Lower lobe of right lung (tissue), 2 donors: Measurements from ENCODE around the gene AXDND1. TPM values are rescaled to one million over a fixed set of nuclear protein-coding genes. Genes with fewer than 3 reads are reported as not detected.

Experiments
- ATAC-seq, 2 donors: fragments of 200-7000 bp; cut with Tn5 transposase; one replicate each; pipeline ENCODE4 v1.9.1; 2020 to 2022; ENCODE audit warnings: mild to moderate bottlenecking in 2 of 2, moderate library complexity in 2 of 2
- DNase-seq: peaks from one replicate; pipeline ENCODE4 v3.0.0-alpha.2; 2020
- H3K27ac ChIP-seq: fragments of 200-600 bp; one replicate; pipeline ENCODE4 v1.8.0; 2022
- H3K27me3 ChIP-seq: fragments of 200-600 bp; one replicate; pipeline ENCODE4 v1.8.0; 2022; ENCODE audit warnings: low read depth
- H3K36me3 ChIP-seq: fragments of 200-600 bp; one replicate; pipeline ENCODE4 v1.8.0; 2022; ENCODE audit warnings: mild to moderate bottlenecking
- H3K4me1 ChIP-seq: fragments of 200-600 bp; one replicate; pipeline ENCODE4 v1.8.0; 2022
- H3K4me3 ChIP-seq: fragments of 200-600 bp; one replicate; pipeline ENCODE4 v1.8.0; 2022; ENCODE audit warnings: mild to moderate bottlenecking
- H3K9me3 ChIP-seq: fragments of 200-600 bp; one replicate; pipeline ENCODE4 v1.8.0; 2022
- CTCF ChIP-seq: fragments of 200-600 bp; IDR thresholded peaks from one replicate; pipeline ENCODE4 v1.8.0; 2022; ENCODE audit warnings: antibody characterized with exemption, mild to moderate bottlenecking
- intact Hi-C: fragments of 100-400 bp; cut with DNase I; formaldehyde crosslinking; loops from one replicate; pipeline ENCODE4 v1.11.0; 2022
- total RNA-seq: library from RNA; stranded (reverse); fragmentation: NEBNext Ultra II Directional; extraction: Animal tissue kit (Norgen Biotek cat#: 25700); gene quantifications from one replicate; pipeline ENCODE4 v1.2.1, GENCODE V29; 2021
- donor health status: DM: no; HTN: yes; CAD: no; lungs with severe emphysema.

Gene AXDND1
- total RNA-seq, 1 donor from 2014 or later = 0.59 TPM

GRCh38 chr1:179474713-179475112 lies 108.9 kb downstream of the AXDND1 start:
- intact Hi-C loops = no loop called here
- no peak for TF ChIP-seq CTCF
- Histone ChIP-seq H3K36me3 (no peaks in the 10 kb centered on the region), H3K9me3 (peaks cover 40% of the 10 kb centered on the region), H3K27me3 (no peaks in the 10 kb centered on the region), H3K4me3 (no peak overlapping the region), H3K4me1 (no peaks in the 10 kb centered on the region), H3K27ac (no peak overlapping the region)
- no peak for ATAC-seq
- no peak for DNase-seq

- Histone ChIP-seq H3K4me3 (no peak overlapping the region), H3K9me3 (peaks cover 40% of the 10 kb centered on the region), H3K36me3 (no peaks in the 10 kb centered on the region), H3K4me1 (no peaks in the 10 kb centered on the region), H3K27ac (no peak overlapping the region), H3K27me3 (no peaks in the 10 kb centered on the region)
- DNase-seq = no peak
- no peak for TF ChIP-seq CTCF
- no peak for ATAC-seq
- intact Hi-C loops = no loop called here
These were observed 110.7 kb downstream of the AXDND1 start for GRCh38 chr1:179476484-179476883.

- Histone ChIP-seq H3K9me3 (peaks cover 40% of the 10 kb centered on the region), H3K4me3 (no peak overlapping the region), H3K27ac (no peak overlapping the region), H3K4me1 (no peaks in the 10 kb centered on the region), H3K27me3 (no peaks in the 10 kb centered on the region), H3K36me3 (no peaks in the 10 kb centered on the region)
- TF ChIP-seq CTCF = no peak
- no peak for ATAC-seq
- no peak for DNase-seq
- intact Hi-C loops = no loop called here
These were observed 112.6 kb downstream of the AXDND1 start for GRCh38 chr1:179478370-179478769.

GRCh38 chr1:179490611-179491010 lies 124.8 kb downstream of the AXDND1 start:
- H3K27me3 ChIP-seq = no peaks in the 10 kb centered on the region
- no peak overlapping the region for H3K27ac ChIP-seq
- ATAC-seq (no peak), DNase-seq (no peak)
- H3K36me3 ChIP-seq = no peaks in the 10 kb centered on the region
- no peak for TF ChIP-seq CTCF
- H3K4me1 ChIP-seq = no peaks in the 10 kb centered on the region
- H3K9me3 ChIP-seq = peaks cover 15% of the 10 kb centered on the region
- intact Hi-C loops = no loop called here
- H3K4me3 ChIP-seq = no peak overlapping the region

- ATAC-seq (no peak), DNase-seq (no peak)
- no peak overlapping the region for H3K4me3 ChIP-seq
- H3K9me3 ChIP-seq = no peaks in the 10 kb centered on the region
- H3K27me3 ChIP-seq = no peaks in the 10 kb centered on the region
- H3K4me1 ChIP-seq = no peaks in the 10 kb centered on the region
- H3K36me3 ChIP-seq = no peaks in the 10 kb centered on the region
- H3K27ac ChIP-seq = no peak overlapping the region
- intact Hi-C loops = no loop called here
- TF ChIP-seq CTCF = no peak
These were observed 127.6 kb downstream of the AXDND1 start for GRCh38 chr1:179493323-179493722.

GRCh38 chr1:179506199-179506598 lies 140.4 kb downstream of the AXDND1 start:
- Histone ChIP-seq H3K36me3 (no peaks in the 10 kb centered on the region), H3K4me1 (no peaks in the 10 kb centered on the region), H3K27ac (no peak overlapping the region), H3K27me3 (no peaks in the 10 kb centered on the region), H3K4me3 (no peak overlapping the region), H3K9me3 (no peaks in the 10 kb centered on the region)
- no peak for TF ChIP-seq CTCF
- intact Hi-C loops = no loop called here
- DNase-seq (no peak), ATAC-seq (no peak)
